Measurements from ENCODE around the gene TLE5.
"Not testable (repeated sequence)": the region's sequence is repeated elsewhere in the genome, so short reads cannot be mapped to it uniquely, and the experiment has no call there.

The TLE5 gene

DNA sequence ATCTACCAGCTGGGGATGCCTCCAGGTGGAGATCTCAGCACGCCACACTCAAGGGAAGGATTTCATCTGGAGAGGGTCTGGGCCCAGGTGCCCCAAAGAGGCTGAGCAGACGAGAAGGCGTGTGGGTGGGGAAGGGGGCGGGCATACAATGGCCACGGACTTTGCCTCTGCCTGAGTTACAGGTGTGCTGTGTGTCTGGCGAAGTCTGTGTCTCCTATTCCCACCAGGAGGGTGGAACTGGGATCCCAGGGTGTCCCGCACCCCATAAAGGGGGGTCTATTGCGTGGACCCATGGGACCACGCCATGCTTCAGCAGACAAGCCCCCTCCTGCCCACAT is 36.8 kb downstream of the TLE5 start:
- Mint-ChIP-seq H3K4me3 (no peak overlapping the region), H3K27ac (no peak overlapping the region), H3K27me3 (peaks cover 61% of the 10 kb centered on the region), H3K4me1 (peaks cover 41% of the 10 kb centered on the region), H3K9me3 (no peaks in the 10 kb centered on the region), H3K36me3 (no peaks in the 10 kb centered on the region)
- CTCF ChIA-PET = no interaction called here
- DNase-seq = no peak

GRCh38 chr19:3024870-3025548 is 37.3 kb downstream of the TLE5 start:
- H3K36me3 Mint-ChIP-seq = no peaks in the 10 kb centered on the region

DNA sequence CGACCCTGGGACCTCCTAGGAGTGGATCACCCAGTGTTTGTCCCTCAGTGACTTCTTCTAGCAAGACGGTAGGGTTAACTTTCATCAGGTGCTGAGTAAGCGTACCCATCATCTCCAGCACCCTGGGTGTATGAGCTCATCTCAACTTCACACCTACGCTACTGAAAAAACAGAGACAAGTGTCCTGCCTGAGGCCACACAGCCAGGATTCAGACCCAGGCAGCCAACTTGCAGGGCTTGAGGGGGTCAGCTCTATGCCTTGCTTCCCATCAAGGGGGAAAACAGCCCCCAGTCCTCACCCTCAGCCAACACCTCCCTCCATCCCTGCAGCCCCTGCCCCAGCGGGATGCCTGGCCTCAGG is 37.8 kb downstream of the TLE5 start:
- no peaks in the 10 kb centered on the region for H3K36me3 Mint-ChIP-seq
- CTCF ChIA-PET = no interaction called here
- H3K27me3 Mint-ChIP-seq = peaks cover 51% of the 10 kb centered on the region
- H3K27ac Mint-ChIP-seq = no peak overlapping the region
- no peaks in the 10 kb centered on the region for H3K9me3 Mint-ChIP-seq
- H3K4me3 Mint-ChIP-seq = no peak overlapping the region
- peaks cover 33% of the 10 kb centered on the region for H3K4me1 Mint-ChIP-seq
- no peak for DNase-seq

More at GRCh38 chr19:3024870-3025548, 37.3 kb downstream of the TLE5 start:
- H3K9me3 Mint-ChIP-seq = no peaks in the 10 kb centered on the region
- CTCF ChIA-PET = no interaction called here
- no peak overlapping the region for H3K4me3 Mint-ChIP-seq
- peak; percentile 34 for DNase-seq
- H3K27ac Mint-ChIP-seq = no peak overlapping the region
- H3K27me3 Mint-ChIP-seq = peaks cover 56% of the 10 kb centered on the region
- peaks cover 39% of the 10 kb centered on the region for H3K4me1 Mint-ChIP-seq

DNA sequence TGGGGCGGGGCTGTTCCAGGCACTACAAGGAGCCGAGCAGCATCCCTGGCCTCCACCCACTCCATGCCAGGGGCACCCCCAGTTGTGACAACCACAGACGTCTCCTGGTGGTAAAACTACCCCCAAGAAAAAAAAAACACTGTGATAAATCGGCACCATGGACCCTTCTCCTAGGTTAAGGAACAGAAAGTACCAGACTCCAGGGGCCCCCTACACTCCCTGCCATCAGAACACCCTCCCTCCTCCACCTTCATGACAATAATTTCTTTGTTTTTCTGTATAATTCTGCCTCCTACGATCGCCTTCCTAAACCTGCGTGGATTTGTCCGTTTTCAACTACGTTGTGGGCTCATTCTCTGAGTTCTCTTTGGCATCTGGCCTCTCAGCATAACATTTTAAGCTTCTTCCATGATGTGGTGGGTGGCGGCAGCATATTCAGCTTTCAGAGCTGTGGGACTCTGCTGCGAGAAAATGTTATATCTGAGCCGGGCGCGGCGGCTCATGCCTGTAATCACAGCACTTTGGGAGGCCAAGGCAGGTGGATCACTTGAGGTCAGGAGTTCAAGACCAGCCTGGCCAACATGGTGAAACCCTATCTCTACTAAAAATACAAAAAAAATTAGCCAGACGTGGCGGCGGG is 41.9 kb downstream of the TLE5 start:
- H3K4me3 Mint-ChIP-seq = no peak overlapping the region
- peaks cover 13% of the 10 kb centered on the region for H3K27me3 Mint-ChIP-seq
- no peaks in the 10 kb centered on the region for H3K9me3 Mint-ChIP-seq
- H3K27ac Mint-ChIP-seq = no peak overlapping the region
- DNase-seq = no peak
- H3K36me3 Mint-ChIP-seq = no peaks in the 10 kb centered on the region
- CTCF ChIA-PET = no interaction called here
- peaks cover 26% of the 10 kb centered on the region for H3K4me1 Mint-ChIP-seq

- no peak for DNase-seq
- Mint-ChIP-seq H3K27ac (no peak overlapping the region), H3K27me3 (peaks cover 2% of the 10 kb centered on the region), H3K4me3 (no peak overlapping the region), H3K36me3 (no peaks in the 10 kb centered on the region), H3K9me3 (no peaks in the 10 kb centered on the region), H3K4me1 (peaks cover 15% of the 10 kb centered on the region)
- CTCF ChIA-PET = no interaction called here
Observed at GRCh38 chr19:3019211-3019854, 43.0 kb downstream of the TLE5 start.

GRCh38 chr19:3017923-3018322 is 44.4 kb downstream of the TLE5 start:
- no peak overlapping the region for H3K27ac Mint-ChIP-seq
- H3K4me3 Mint-ChIP-seq = no peak overlapping the region
- CTCF ChIA-PET = no interaction called here
- H3K27me3 Mint-ChIP-seq = no peaks in the 10 kb centered on the region
- H3K4me1 Mint-ChIP-seq = peaks cover 5% of the 10 kb centered on the region
- H3K36me3 Mint-ChIP-seq = no peaks in the 10 kb centered on the region
- H3K9me3 Mint-ChIP-seq = no peaks in the 10 kb centered on the region
- DNase-seq = no peak

GRCh38 chr19:3015126-3016057 is 46.9 kb downstream of the TLE5 start:
- no peaks in the 10 kb centered on the region for H3K4me1 Mint-ChIP-seq
- DNase-seq = no peak
- no peak overlapping the region for H3K4me3 Mint-ChIP-seq
- no peak overlapping the region for H3K27ac Mint-ChIP-seq
- no peaks in the 10 kb centered on the region for H3K27me3 Mint-ChIP-seq
- H3K36me3 Mint-ChIP-seq = no peaks in the 10 kb centered on the region
- CTCF ChIA-PET = no interaction called here
- no peaks in the 10 kb centered on the region for H3K9me3 Mint-ChIP-seq

DNA sequence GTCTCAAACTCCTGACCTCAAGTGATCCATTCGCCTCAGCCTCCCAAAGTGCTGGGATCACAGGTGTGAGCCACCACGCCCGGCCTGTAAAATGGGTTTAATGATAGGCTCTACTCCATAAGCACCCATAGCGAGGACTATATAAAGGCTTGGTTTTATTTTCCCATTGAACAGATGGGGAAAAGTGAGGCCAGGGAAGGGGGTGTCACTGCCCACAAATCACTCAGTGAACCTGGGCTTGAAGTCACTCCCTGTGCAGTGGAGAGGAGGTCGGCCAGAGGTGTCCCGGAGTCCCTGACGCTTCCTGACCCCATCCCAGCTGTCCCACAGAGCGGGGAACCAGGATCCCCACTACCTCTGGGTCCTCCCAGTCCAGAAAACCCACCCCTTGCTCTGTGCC is 48.2 kb downstream of the TLE5 start:
- no peaks in the 10 kb centered on the region for H3K27me3 Mint-ChIP-seq
- no peaks in the 10 kb centered on the region for H3K4me1 Mint-ChIP-seq
- no peak for DNase-seq
- H3K4me3 Mint-ChIP-seq = no peak overlapping the region
- CTCF ChIA-PET = interaction anchor here (0.6 kb wide), 1 partner anchor 1570 kb away, joined by 3 read pairs; no protein-coding TSS in a partner anchor
- no peaks in the 10 kb centered on the region for H3K9me3 Mint-ChIP-seq
- no peak overlapping the region for H3K27ac Mint-ChIP-seq
- H3K36me3 Mint-ChIP-seq = no peaks in the 10 kb centered on the region

DNA sequence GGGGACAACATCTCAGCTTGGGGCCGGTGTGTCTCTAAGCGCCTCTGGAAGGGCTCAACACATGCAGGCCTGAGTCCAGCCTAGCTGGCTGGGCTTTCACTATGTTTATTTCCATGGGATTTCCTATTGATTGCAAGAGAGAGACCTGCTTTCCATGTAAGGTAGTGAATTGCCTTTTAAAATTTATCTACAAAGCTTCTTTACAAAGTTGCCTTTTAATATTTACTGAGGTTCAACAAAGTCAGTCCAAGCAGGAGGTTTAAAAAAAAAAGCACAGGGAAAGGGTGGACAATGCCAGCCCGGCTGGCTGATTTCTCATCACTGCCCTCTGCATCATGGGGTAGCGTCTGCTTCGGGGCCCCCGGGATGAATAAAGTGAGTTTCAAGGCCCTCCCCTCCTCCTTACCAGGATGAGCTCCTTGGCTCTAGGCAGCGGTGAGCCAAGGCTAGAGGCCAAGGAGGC is 49.0 kb downstream of the TLE5 start:
- no peak overlapping the region for H3K4me3 Mint-ChIP-seq
- DNase-seq = no peak
- CTCF ChIA-PET = no interaction called here
- H3K4me1 Mint-ChIP-seq = no peaks in the 10 kb centered on the region
- no peaks in the 10 kb centered on the region for H3K27me3 Mint-ChIP-seq
- H3K36me3 Mint-ChIP-seq = no peaks in the 10 kb centered on the region
- no peaks in the 10 kb centered on the region for H3K9me3 Mint-ChIP-seq
- H3K27ac Mint-ChIP-seq = no peak overlapping the region

DNA sequence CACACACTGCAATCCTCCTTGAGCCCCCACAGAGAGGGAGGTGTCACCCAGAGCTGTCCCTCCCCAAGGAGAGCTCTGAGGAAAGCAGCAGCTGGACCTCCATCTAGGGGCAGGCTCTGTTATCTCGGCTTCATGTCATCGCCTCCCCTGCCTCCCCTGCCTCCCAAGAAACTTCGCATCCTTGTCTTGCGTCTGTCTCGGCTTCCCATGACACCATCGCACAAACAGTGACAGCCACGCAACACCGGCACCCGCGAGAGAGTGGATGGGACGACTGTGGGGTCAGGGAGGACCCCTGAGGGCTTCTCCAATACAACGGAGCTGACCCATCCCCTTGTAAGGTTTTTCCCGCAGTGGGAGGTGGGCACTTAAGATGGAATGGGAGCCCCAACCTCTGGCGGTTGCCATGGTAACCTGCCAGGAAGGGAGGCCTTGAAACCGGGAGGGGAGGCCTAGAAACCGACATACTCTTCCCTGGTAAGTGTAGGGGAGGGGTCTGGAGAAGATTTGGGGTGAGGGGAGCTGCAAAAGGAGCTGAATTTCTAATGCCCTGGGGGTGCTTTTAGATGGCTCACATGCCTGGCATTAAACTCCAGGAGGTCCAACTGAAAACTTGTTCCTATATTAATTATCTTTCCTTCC is 49.6 kb downstream of the TLE5 start:
- DNase-seq = no peak
- H3K36me3 Mint-ChIP-seq = no peaks in the 10 kb centered on the region
- no peaks in the 10 kb centered on the region for H3K27me3 Mint-ChIP-seq
- H3K4me1 Mint-ChIP-seq = no peaks in the 10 kb centered on the region
- no peak overlapping the region for H3K4me3 Mint-ChIP-seq
- peak overlapping the region; percentile 58 for H3K27ac Mint-ChIP-seq
- CTCF ChIA-PET = no interaction called here
- no peaks in the 10 kb centered on the region for H3K9me3 Mint-ChIP-seq

- peak overlapping the region; percentile 37 for H3K27ac Mint-ChIP-seq
Observed at GRCh38 chr19:3012059-3012458, 50.2 kb downstream of the TLE5 start.

DNA sequence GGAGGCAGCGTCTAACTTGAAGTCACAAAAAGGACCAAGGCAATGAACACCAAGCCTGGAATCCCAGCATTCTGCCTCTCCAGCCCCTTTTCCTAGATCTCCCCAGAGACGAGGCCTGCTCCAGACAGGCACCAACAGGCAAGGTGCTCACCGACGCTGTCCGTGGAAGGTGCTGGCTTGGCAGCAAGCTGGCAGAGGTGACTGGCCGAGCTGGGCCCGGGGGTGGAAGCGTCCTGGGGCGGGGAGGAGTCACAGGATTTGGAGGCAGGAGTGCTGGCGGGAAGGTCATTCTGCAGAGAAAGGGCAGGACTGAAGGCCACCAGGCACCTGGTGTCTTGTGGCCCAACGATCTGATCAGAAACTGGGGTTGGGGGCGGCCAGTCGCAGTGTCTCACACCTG is 51.4 kb downstream of the TLE5 start:
- H3K27ac Mint-ChIP-seq = no peak overlapping the region

More at GRCh38 chr19:3012059-3012458, 50.2 kb downstream of the TLE5 start:
- DNase-seq, H3K9me3 Mint-ChIP-seq, H3K36me3 Mint-ChIP-seq, H3K4me1 Mint-ChIP-seq, H3K27me3 Mint-ChIP-seq, H3K4me3 Mint-ChIP-seq, CTCF ChIA-PET: not testable (repeated sequence)

GRCh38 chr19:3008994-3009393 is 53.3 kb downstream of the TLE5 start:
- Mint-ChIP-seq H3K9me3 (no peaks in the 10 kb centered on the region), H3K4me3 (no peak overlapping the region), H3K36me3 (no peaks in the 10 kb centered on the region), H3K27ac (no peak overlapping the region), H3K4me1 (no peaks in the 10 kb centered on the region), H3K27me3 (no peaks in the 10 kb centered on the region)
- DNase-seq = no peak
- CTCF ChIA-PET = no interaction called here

More for the DNA sequence above, 51.4 kb downstream of the TLE5 start:
- CTCF ChIA-PET = interaction anchor here (1.1 kb wide), 1 partner anchor 60 kb away, joined by 3 read pairs; no protein-coding TSS in a partner anchor
- no peak for DNase-seq
- H3K9me3 Mint-ChIP-seq = no peaks in the 10 kb centered on the region
- H3K4me3 Mint-ChIP-seq = no peak overlapping the region
- no peaks in the 10 kb centered on the region for H3K4me1 Mint-ChIP-seq
- no peaks in the 10 kb centered on the region for H3K27me3 Mint-ChIP-seq
- no peaks in the 10 kb centered on the region for H3K36me3 Mint-ChIP-seq

GRCh38 chr19:3007975-3008374 is 54.3 kb downstream of the TLE5 start:
- CTCF ChIA-PET = no interaction called here
- H3K27me3 Mint-ChIP-seq = no peaks in the 10 kb centered on the region
- no peaks in the 10 kb centered on the region for H3K9me3 Mint-ChIP-seq
- no peak overlapping the region for H3K27ac Mint-ChIP-seq
- H3K4me3 Mint-ChIP-seq = no peak overlapping the region
- no peaks in the 10 kb centered on the region for H3K4me1 Mint-ChIP-seq
- no peaks in the 10 kb centered on the region for H3K36me3 Mint-ChIP-seq
- no peak for DNase-seq
